Measurements from ENCODE around the gene PRKAA2. TPM values are rescaled to one million over a fixed set of nuclear protein-coding genes. Genes with fewer than 3 reads are reported as not detected.
A peak's percentile ranks its signal among the peaks of the same experiment; 100 is the strongest.
"Not testable (repeated sequence)": the region's sequence is repeated elsewhere in the genome, so short reads cannot be mapped to it uniquely, and the experiment has no call there.

Gene PRKAA2
- total RNA-seq (27.5 TPM), polyA plus RNA-seq (ENCODE audit: insufficient read depth in 1 of 8, insufficient read length in 8 of 8, low replicate concordance in 1 of 8) (10 to 100 TPM; 13.1 to 42.1 (median 24.0) TPM)
- long read RNA-seq, donor 1, full-length matches to known transcripts: 1 of 1 reads
- long read RNA-seq, donor 1, partial matches to known transcripts: 0 of 1 reads
- long read RNA-seq, donor 1, other reads (novel, unspliced or antisense): 0 of 1 reads
- long read RNA-seq, donor 2: 0 reads
- long read RNA-seq, donor 3, full-length matches to known transcripts: 10 of 25 reads
- long read RNA-seq, donor 3, partial matches to known transcripts: 15 of 25 reads
- long read RNA-seq, donor 3, other reads (novel, unspliced or antisense): 0 of 25 reads
- long read RNA-seq, donor 4, full-length matches to known transcripts: 3 of 10 reads
- long read RNA-seq, donor 4, partial matches to known transcripts: 7 of 10 reads
- long read RNA-seq, donor 4, other reads (novel, unspliced or antisense): 0 of 10 reads
- long read RNA-seq, donor 5, full-length matches to known transcripts: 4 of 10 reads
- long read RNA-seq, donor 5, partial matches to known transcripts: 6 of 10 reads
- long read RNA-seq, donor 5, other reads (novel, unspliced or antisense): 0 of 10 reads
- long read RNA-seq, donor 6, full-length matches to known transcripts: 7 of 12 reads
- long read RNA-seq, donor 6, partial matches to known transcripts: 5 of 12 reads
- long read RNA-seq, donor 6, other reads (novel, unspliced or antisense): 0 of 12 reads
- long read RNA-seq, donor 7: 0 reads
- long read RNA-seq, donor 8, full-length matches to known transcripts: 1 of 1 reads
- long read RNA-seq, donor 8, partial matches to known transcripts: 0 of 1 reads
- long read RNA-seq, donor 8, other reads (novel, unspliced or antisense): 0 of 1 reads
- long read RNA-seq, donor 9, full-length matches to known transcripts: 4 of 4 reads
- long read RNA-seq, donor 9, partial matches to known transcripts: 0 of 4 reads
- long read RNA-seq, donor 9, other reads (novel, unspliced or antisense): 0 of 4 reads
- long read RNA-seq, donor 10, full-length matches to known transcripts: 8 of 21 reads
- long read RNA-seq, donor 10, partial matches to known transcripts: 13 of 21 reads
- long read RNA-seq, donor 10, other reads (novel, unspliced or antisense): 0 of 21 reads
- long read RNA-seq, donor 11, full-length matches to known transcripts: 3 of 8 reads
- long read RNA-seq, donor 11, partial matches to known transcripts: 5 of 8 reads
- long read RNA-seq, donor 11, other reads (novel, unspliced or antisense): 0 of 8 reads

DNA sequence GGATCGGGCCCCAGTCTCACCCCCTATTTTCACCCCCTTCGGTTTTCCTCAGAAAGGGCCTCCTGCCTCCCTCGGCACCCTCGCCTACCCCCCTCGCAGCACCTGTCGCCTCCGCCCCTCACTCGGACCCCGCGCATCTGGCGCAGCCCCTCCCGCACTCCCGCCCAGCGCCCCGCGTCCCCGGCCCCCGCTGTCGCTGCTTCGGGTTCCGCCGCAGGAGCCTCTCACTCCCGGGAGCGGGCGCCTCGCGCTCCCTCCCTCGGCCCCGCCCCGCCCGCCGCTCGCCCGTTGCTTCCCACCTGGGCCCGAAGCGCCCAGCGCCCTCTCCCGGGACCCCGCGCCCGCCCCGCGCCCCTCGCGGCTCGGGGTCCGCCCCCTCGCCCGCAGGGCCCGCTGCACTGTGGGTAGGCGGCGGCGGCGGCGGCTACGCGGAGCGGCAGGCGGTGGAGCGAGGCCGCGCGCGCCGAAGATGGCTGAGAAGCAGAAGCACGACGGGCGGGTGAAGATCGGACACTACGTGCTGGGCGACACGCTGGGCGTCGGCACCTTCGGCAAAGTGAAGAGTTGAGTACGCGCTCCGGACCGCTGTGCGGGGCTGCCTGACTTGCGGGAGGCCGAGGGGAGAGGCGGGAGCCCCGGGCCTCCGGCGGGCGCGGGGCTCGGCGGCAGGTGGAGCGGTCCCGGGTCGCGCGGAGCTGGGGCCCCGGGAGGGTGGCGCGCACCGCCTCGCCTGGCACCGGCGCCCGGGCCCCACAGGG is at the start of gene PRKAA2:
PRKAA2 (plus strand) TSS at position 396 of the 758 bp plus-strand sequence; CDS start at position 470, 74 bp downstream.
- Histone ChIP-seq H3K9me3 (replicated peaks; ENCODE audit: control insufficient read depth, low read depth, low read length) (no peaks in the 10 kb centered on the region), H3K36me3 (ENCODE audit: control insufficient read depth, insufficient read depth, low read length) (no peaks in the 10 kb centered on the region), H3K27me3 (ENCODE audit: control insufficient read depth, insufficient read depth, low read length) (peaks cover 13% of the 10 kb centered on the region), H3K4me1 (ENCODE audit: control insufficient read depth, insufficient read depth, low read length) (peaks cover 7% of the 10 kb centered on the region), H3K4me3 (ENCODE audit: low read length) (peak within 1 kb of the TSS; percentile 66), H3K27ac (ENCODE audit: low read length) (peak within 1 kb of the TSS; percentile 86)
- DNase-seq: peak; percentile 66
- under 1% methylated on average over 103 of the region's 103 CpGs for WGBS (ENCODE audit: insufficient coverage)

DNA sequence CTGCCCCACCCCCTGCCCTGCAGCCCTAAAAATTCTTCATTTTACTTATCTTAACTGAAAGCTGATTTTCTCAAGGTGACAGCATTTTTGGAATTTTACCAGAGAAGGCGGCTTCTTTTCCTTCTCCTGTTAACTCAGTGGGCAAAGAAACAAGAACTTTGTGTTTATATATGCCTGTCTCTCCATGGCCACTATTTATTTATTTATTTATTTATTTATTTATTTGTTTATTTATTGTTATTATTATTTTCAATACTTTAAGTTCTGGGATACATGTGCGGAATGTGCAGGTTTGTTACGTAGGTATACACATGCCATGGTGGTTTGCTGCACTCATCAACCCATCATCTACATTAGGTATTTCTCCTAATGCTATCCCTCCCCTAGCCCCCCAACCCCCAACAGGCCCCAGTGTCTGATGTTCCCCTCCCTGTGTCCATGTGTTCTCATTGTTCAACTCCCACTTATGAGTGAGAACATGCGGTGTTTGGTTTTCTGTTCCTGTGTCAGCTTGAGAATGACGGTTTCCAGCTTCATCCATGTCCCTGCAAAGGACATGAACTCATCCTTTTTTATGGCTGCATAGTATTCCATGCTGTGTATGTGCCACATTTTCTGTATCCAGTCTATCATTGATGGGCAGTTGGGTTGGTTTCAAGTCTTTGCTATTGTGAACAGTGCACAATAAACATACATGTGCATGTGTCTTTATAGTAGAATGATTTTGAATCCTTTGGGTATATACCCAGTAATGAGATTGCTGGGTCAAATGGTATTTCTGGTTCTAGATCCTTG is 49.5 kb upstream of the PRKAA2 start:
- not testable (repeated sequence) for H3K36me3 ChIP-seq (ENCODE audit: control insufficient read depth, insufficient read depth, low read length); H3K4me1 ChIP-seq (ENCODE audit: control insufficient read depth, insufficient read depth, low read length); H3K27me3 ChIP-seq (ENCODE audit: control insufficient read depth, insufficient read depth, low read length); H3K27ac ChIP-seq (ENCODE audit: low read length); DNase-seq; H3K4me3 ChIP-seq (ENCODE audit: low read length); H3K9me3 ChIP-seq (replicated peaks; ENCODE audit: control insufficient read depth, low read depth, low read length)
- WGBS (ENCODE audit: insufficient coverage): no CpG with 5 or more reads among the region's 5 CpGs

DNA sequence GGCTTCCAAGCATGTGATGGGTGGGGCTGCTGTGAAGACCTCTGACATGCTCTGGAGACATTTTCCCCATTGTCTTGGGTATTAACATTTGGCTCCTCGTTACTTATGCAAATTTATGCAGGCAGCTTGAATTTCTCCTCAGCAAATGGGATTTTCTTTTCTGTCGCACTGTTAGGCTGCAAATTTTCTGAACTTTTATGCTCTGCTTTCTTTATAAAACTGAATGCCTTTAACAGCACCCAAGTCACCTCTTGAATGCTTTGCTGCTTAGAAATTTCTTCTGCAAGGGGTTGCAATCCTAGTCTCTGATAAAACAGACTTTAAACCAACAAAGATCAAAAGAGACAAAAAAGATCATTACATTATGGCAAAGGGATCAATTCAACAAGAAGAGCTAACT is 35.0 kb upstream of the PRKAA2 start:
- not testable (repeated sequence) for H3K27me3 ChIP-seq (ENCODE audit: control insufficient read depth, insufficient read depth, low read length); H3K4me3 ChIP-seq (ENCODE audit: low read length); DNase-seq; H3K9me3 ChIP-seq (replicated peaks; ENCODE audit: control insufficient read depth, low read depth, low read length); H3K4me1 ChIP-seq (ENCODE audit: control insufficient read depth, insufficient read depth, low read length); H3K36me3 ChIP-seq (ENCODE audit: control insufficient read depth, insufficient read depth, low read length); H3K27ac ChIP-seq (ENCODE audit: low read length)
- 44% methylated on average over 1 of the region's 2 CpGs for WGBS (ENCODE audit: insufficient coverage)

DNA sequence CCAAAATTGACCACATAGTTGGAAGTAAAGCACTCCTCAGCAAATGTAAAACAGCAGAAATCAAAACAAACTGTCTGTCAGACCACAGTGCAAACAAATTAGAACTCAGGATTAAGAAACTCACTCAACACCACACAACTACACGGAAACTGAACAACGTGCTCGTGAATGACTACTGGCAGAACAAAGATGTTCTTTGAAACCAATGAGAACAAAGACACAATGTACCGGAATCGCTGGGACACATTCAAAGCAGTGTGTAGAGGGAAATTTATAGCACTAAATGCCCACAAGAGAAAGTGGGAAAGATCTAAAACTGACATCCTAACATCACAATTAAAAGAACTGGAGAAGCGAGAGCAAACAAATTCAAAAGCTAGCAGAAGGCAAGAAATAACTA is 34.3 kb upstream of the PRKAA2 start:
- no CpG with 5 or more reads among the region's 6 CpGs for WGBS (ENCODE audit: insufficient coverage)
- not testable (repeated sequence) for H3K36me3 ChIP-seq (ENCODE audit: control insufficient read depth, insufficient read depth, low read length); H3K9me3 ChIP-seq (replicated peaks; ENCODE audit: control insufficient read depth, low read depth, low read length); H3K27ac ChIP-seq (ENCODE audit: low read length); H3K27me3 ChIP-seq (ENCODE audit: control insufficient read depth, insufficient read depth, low read length); H3K4me1 ChIP-seq (ENCODE audit: control insufficient read depth, insufficient read depth, low read length); H3K4me3 ChIP-seq (ENCODE audit: low read length); DNase-seq

DNA sequence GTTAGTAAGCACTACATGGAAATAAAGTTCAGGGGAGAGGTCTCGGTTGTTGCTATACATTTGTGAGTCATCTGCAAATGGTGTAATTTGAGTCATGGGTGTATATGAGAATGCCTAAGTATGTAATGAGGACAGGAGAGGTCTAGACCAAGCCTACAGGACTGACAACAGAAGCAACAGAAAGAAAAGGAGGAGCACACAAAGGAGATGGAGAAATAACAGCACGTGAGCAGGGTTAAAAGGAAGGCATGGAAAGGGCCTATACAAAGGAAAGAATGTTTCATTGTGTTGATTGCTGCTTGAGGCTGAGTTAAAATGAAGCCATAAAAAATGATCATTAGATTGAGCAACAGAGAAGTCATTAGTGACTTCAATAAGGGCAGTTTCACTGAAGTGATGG is 28.0 kb upstream of the PRKAA2 start:
- no peaks in the 10 kb centered on the region for H3K4me1 ChIP-seq (ENCODE audit: control insufficient read depth, insufficient read depth, low read length)
- H3K27me3 ChIP-seq (ENCODE audit: control insufficient read depth, insufficient read depth, low read length): no peaks in the 10 kb centered on the region
- DNase-seq: no peak
- 76% methylated on average over 2 of the region's 2 CpGs for WGBS (ENCODE audit: insufficient coverage)
- no peaks in the 10 kb centered on the region for H3K36me3 ChIP-seq (ENCODE audit: control insufficient read depth, insufficient read depth, low read length)
- no peak overlapping the region for H3K4me3 ChIP-seq (ENCODE audit: low read length)
- no peak overlapping the region for H3K27ac ChIP-seq (ENCODE audit: low read length)
- H3K9me3 ChIP-seq (replicated peaks; ENCODE audit: control insufficient read depth, low read depth, low read length): no peaks in the 10 kb centered on the region

DNA sequence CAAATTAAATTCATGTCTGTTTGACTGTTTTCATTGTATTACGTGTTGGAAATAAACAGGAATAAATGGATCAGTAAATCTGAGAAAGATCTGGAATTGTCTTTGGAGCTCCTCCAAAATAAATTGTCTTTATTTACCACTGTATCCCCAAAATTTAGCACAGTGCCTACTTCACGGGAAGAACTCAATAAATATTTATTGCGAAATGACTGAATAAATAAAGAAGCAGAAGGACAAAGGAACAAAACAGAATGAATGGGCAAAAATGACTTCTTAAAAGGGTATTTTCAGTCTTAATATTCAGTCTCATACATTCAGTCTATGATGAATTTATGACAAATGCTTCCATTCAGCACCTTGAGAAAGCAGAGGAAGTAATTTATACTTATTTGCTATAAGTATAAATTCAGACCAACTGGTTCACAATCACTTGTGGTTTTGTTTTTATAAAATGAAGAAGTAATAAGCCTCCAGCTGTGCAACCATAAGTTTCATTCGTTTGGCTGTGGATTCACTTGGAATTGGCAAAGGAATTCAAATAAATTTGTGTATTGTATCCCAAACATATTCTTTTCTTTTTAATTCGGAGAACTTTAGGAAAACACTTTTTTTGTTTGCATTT is 19.2 kb upstream of the PRKAA2 start:
- H3K36me3 ChIP-seq (ENCODE audit: control insufficient read depth, insufficient read depth, low read length): no peaks in the 10 kb centered on the region
- DNase-seq: peak; percentile 41
- WGBS (ENCODE audit: insufficient coverage): no CpG with 5 or more reads among the region's 5 CpGs

DNA sequence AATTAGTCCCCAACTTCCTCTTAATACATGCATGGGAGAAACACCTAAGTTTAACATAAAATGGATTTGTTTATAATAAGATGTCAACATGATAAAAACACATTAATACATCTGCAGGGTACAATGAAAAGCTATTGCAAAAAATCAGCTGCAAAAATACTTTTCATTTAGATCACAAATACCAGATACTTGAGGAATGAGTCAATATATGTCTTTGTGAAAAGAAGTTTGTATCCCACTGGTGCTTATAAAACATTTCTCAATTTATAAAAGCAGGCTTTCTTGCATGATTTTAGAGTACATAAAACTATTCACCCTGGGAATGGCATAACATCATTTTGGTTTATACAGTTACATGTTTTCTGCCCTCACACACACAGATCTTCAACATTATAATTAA is 18.6 kb upstream of the PRKAA2 start:
- Histone ChIP-seq H3K4me1 (ENCODE audit: control insufficient read depth, insufficient read depth, low read length) (no peaks in the 10 kb centered on the region), H3K27ac (ENCODE audit: low read length) (no peak overlapping the region), H3K9me3 (replicated peaks; ENCODE audit: control insufficient read depth, low read depth, low read length) (no peaks in the 10 kb centered on the region), H3K27me3 (ENCODE audit: control insufficient read depth, insufficient read depth, low read length) (no peaks in the 10 kb centered on the region), H3K36me3 (ENCODE audit: control insufficient read depth, insufficient read depth, low read length) (no peaks in the 10 kb centered on the region), H3K4me3 (ENCODE audit: low read length) (no peak overlapping the region)
- peak; percentile 18 for DNase-seq

More for the DNA sequence above, 19.2 kb upstream of the PRKAA2 start:
- H3K9me3 ChIP-seq (replicated peaks; ENCODE audit: control insufficient read depth, low read depth, low read length): no peaks in the 10 kb centered on the region
- no peaks in the 10 kb centered on the region for H3K4me1 ChIP-seq (ENCODE audit: control insufficient read depth, insufficient read depth, low read length)
- H3K27me3 ChIP-seq (ENCODE audit: control insufficient read depth, insufficient read depth, low read length): no peaks in the 10 kb centered on the region
- no peak overlapping the region for H3K27ac ChIP-seq (ENCODE audit: low read length)
- no peak overlapping the region for H3K4me3 ChIP-seq (ENCODE audit: low read length)

DNA sequence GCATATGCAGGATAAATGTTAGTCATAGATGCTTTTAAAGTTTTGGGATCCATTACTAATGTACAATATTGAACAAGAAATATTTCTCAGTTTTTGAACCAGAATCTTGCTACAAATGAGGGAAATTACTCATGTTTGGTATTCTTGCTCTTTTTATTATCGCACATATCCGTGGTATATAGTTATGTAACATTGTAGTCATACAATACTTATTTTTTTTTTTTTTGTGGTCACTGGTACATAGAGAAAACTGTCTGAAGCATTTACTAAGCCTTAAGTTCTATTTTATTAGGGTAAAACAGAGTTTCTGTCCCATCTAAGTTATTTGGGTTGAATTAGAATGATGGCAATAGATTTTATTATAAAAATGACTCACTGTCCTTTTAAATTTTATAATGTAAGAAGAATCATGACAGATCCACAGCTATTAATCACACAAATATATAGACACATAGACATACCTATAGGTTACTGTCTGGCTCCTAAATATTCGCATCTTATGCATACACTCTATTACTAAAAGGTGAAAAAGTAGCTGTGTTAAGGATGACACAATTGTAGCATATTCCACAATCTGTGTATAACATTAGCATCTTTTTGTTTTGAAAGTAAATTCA is 18.0 kb upstream of the PRKAA2 start:
- Histone ChIP-seq H3K9me3 (replicated peaks; ENCODE audit: control insufficient read depth, low read depth, low read length) (no peaks in the 10 kb centered on the region), H3K4me3 (ENCODE audit: low read length) (no peak overlapping the region), H3K4me1 (ENCODE audit: control insufficient read depth, insufficient read depth, low read length) (no peaks in the 10 kb centered on the region), H3K27me3 (ENCODE audit: control insufficient read depth, insufficient read depth, low read length) (no peaks in the 10 kb centered on the region), H3K27ac (ENCODE audit: low read length) (no peak overlapping the region), H3K36me3 (ENCODE audit: control insufficient read depth, insufficient read depth, low read length) (no peaks in the 10 kb centered on the region)
- DNase-seq: no peak
- WGBS (ENCODE audit: insufficient coverage): no CpG with 5 or more reads among the region's 3 CpGs

Measured in muscle of leg (tissue), 16 donors.